Measurements from ENCODE around the gene AKAP8.

- TF ChIP-seq POLR2AphosphoS5 (IDR thresholded peaks at IDR 0.05; ENCODE audit: low read depth, low read length) (no peak), POLR2A (IDR thresholded peaks at IDR 0.05; ENCODE audit: low read depth, low read length) (no peak)
These were observed 42.2 kb upstream of the AKAP8 start for GRCh38 chr19:15421721-15422260.
